Hepatocyte (in vitro differentiated cells): Measurements from ENCODE around the gene RNU5D-1. TPM values are rescaled to one million over a fixed set of nuclear protein-coding genes. Genes with fewer than 3 reads are reported as not detected.
"Not testable (repeated sequence)": the region's sequence is repeated elsewhere in the genome, so short reads cannot be mapped to it uniquely, and the experiment has no call there.

ENCODE experiments used
- DNase-seq: peaks from one replicate; pipeline ENCODE4 v3.0.0-alpha.2; 2016; ENCODE audit warnings: low spot score
- H2AFZ ChIP-seq: fragments of 200-600 bp; sonication (generic); 2 replicates; pipeline ENCODE4 v1.6.0; 2016; ENCODE audit warnings: antibody characterized with exemption, mild to moderate bottlenecking
- H3K27ac ChIP-seq: fragments of 200-600 bp; sonication (generic); 2 replicates; pipeline ENCODE4 v1.5.1; 2016; ENCODE audit warnings: mild to moderate bottlenecking
- H3K27me3 ChIP-seq: fragments of 200-600 bp; sonication (generic); 2 replicates; pipeline ENCODE4 v1.6.1; 2016
- H3K36me3 ChIP-seq: fragments of 200-600 bp; sonication (generic); replicated peaks from 2 replicates; pipeline ENCODE4 v1.5.1; 2016; ENCODE audit warnings: low read depth; ENCODE audit not compliant: insufficient read depth
- H3K4me1 ChIP-seq: fragments of 200-600 bp; sonication (generic); 2 replicates; pipeline ENCODE4 v1.5.1; 2016; ENCODE audit warnings: mild to moderate bottlenecking, moderate library complexity; ENCODE audit not compliant: insufficient read depth
- H3K4me2 ChIP-seq: fragments of 200-600 bp; sonication (generic); 2 replicates; pipeline ENCODE4 v1.6.0; 2016
- H3K4me3 ChIP-seq: fragments of 200-600 bp; sonication (generic); 2 replicates; pipeline ENCODE4 v1.5.1; 2016; ENCODE audit warnings: mild to moderate bottlenecking
- H3K79me2 ChIP-seq: fragments of 200-600 bp; sonication (generic); 2 replicates; pipeline ENCODE4 v1.6.0; 2017; ENCODE audit warnings: mild to moderate bottlenecking
- H3K9me2 ChIP-seq: fragments of 200-600 bp; sonication (generic); replicated peaks from 2 replicates; pipeline ENCODE4 v1.6.0; 2017; ENCODE audit warnings: mild to moderate bottlenecking; ENCODE audit not compliant: insufficient read depth
- H3K9me3 ChIP-seq: fragments of 200-600 bp; sonication (generic); 2 replicates; pipeline ENCODE4 v1.5.1; 2016; ENCODE audit warnings: low read depth, mild to moderate bottlenecking
- H4K20me1 ChIP-seq: fragments of 200-600 bp; sonication (generic); 2 replicates; pipeline ENCODE4 v1.6.0; 2016; ENCODE audit warnings: mild to moderate bottlenecking; ENCODE audit not compliant: insufficient read depth, poor library complexity, severe bottlenecking
- EZH2 ChIP-seq: fragments of 200-600 bp; sonication (generic); IDR thresholded peaks from 2 replicates; pipeline ENCODE4 v1.6.1; 2016; ENCODE audit warnings: antibody characterized with exemption, mild to moderate bottlenecking, borderline replicate concordance
- EZH2phosphoT487 ChIP-seq: fragments of 200-600 bp; sonication (generic); IDR thresholded peaks from one replicate; pipeline ENCODE4 v1.6.1; 2018; ENCODE audit warnings: antibody characterized with exemption, mild to moderate bottlenecking, low read depth, moderate library complexity; ENCODE audit not compliant: unreplicated experiment, severe bottlenecking
- WGBS: methylation state at CpG from one replicate; pipeline ENCODE4 v1.1.6; 2016; ENCODE audit warnings: low lambda C conversion rate; ENCODE audit errors: missing lambda C conversion rate; 5-methylcytosine and 5-hydroxymethylcytosine counted together
- polyA plus RNA-seq: library from polyadenylated mRNA; unstranded; fragments of >200 nt; fragmentation: Nextera tagmentation; extraction: Ambion mirVana; gene quantifications from 2 replicates; pipeline ENCODE4 v1.2.1, GENCODE V29; 2016
- total RNA-seq: library from RNA; depleted of rRNA; stranded (reverse); fragments of >200 nt; gene quantifications from 2 replicates; pipeline ENCODE4 v1.2.3, GENCODE V29; 2014
- TF ChIP-seq, protein P1 (sequence below): fragments of 200-600 bp; sonication (generic); IDR thresholded peaks from 2 replicates; pipeline ENCODE4 v1.5.1; 2016; ENCODE audit warnings: antibody characterized with exemption, mild to moderate bottlenecking; ENCODE audit not compliant: poor library complexity

RNU5D-1 gene
- total and polyA plus RNA-seq, 2 experiments from 2014 or later: not detected

DNA sequence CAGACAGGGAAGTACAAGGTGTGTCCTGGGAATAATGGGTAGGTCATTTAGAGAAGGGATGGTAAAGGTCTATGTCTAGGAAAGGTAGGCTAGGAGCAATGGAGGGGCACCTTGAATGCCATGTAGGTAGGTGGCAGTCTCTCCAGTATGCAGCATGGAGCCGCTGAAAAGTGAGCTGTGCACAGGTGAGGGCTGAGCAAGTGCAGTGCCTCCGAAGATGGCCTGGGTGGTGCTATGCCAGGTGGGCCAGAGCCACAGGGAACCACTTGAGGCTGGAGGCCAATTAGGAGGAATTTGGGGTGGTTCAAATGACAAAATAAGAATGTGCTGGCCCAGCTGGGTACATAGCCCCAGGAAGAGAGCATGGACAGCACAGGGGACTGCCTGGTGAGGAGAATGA is 25.0 kb downstream of the RNU5D-1 start:
- WGBS: 95% methylated on average over 2 of the region's 2 CpGs
- no peak overlapping the region for H3K4me2 ChIP-seq
- no peaks in the 10 kb centered on the region for H3K9me2 ChIP-seq
- H3K27me3 ChIP-seq: no peaks in the 10 kb centered on the region
- no peaks in the 10 kb centered on the region for H3K79me2 ChIP-seq
- H3K27ac ChIP-seq: no peak overlapping the region
- H3K9me3 ChIP-seq: no peaks in the 10 kb centered on the region
- no peaks in the 10 kb centered on the region for H4K20me1 ChIP-seq
- H3K4me3 ChIP-seq: no peak overlapping the region
- DNase-seq: no peak
- H2AFZ ChIP-seq: no peak overlapping the region
- H3K36me3 ChIP-seq: no peaks in the 10 kb centered on the region
- peaks cover under 1% of the 10 kb centered on the region for H3K4me1 ChIP-seq
- TF ChIP-seq EZH2phosphoT487 (no peak), EZH2 (no peak)
- TF ChIP-seq, protein P1, sequence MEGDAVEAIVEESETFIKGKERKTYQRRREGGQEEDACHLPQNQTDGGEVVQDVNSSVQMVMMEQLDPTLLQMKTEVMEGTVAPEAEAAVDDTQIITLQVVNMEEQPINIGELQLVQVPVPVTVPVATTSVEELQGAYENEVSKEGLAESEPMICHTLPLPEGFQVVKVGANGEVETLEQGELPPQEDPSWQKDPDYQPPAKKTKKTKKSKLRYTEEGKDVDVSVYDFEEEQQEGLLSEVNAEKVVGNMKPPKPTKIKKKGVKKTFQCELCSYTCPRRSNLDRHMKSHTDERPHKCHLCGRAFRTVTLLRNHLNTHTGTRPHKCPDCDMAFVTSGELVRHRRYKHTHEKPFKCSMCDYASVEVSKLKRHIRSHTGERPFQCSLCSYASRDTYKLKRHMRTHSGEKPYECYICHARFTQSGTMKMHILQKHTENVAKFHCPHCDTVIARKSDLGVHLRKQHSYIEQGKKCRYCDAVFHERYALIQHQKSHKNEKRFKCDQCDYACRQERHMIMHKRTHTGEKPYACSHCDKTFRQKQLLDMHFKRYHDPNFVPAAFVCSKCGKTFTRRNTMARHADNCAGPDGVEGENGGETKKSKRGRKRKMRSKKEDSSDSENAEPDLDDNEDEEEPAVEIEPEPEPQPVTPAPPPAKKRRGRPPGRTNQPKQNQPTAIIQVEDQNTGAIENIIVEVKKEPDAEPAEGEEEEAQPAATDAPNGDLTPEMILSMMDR: no peak

GRCh38 chr1:44705470-44705869 is 25.5 kb downstream of the RNU5D-1 start:
- Histone ChIP-seq H3K4me1 (peaks cover 4% of the 10 kb centered on the region), H3K79me2 (no peaks in the 10 kb centered on the region), H3K27ac (no peak overlapping the region), H3K9me3 (no peaks in the 10 kb centered on the region), H2AFZ (no peak overlapping the region), H3K4me2 (no peak overlapping the region), H4K20me1 (no peaks in the 10 kb centered on the region), H3K36me3 (no peaks in the 10 kb centered on the region), H3K9me2 (no peaks in the 10 kb centered on the region), H3K27me3 (no peaks in the 10 kb centered on the region), H3K4me3 (no peak overlapping the region)
- WGBS: 92% methylated on average over 6 of the region's 6 CpGs
- TF ChIP-seq, protein P1: no peak
- no peak for TF ChIP-seq EZH2
- TF ChIP-seq EZH2phosphoT487: no peak
- DNase-seq: no peak

DNA sequence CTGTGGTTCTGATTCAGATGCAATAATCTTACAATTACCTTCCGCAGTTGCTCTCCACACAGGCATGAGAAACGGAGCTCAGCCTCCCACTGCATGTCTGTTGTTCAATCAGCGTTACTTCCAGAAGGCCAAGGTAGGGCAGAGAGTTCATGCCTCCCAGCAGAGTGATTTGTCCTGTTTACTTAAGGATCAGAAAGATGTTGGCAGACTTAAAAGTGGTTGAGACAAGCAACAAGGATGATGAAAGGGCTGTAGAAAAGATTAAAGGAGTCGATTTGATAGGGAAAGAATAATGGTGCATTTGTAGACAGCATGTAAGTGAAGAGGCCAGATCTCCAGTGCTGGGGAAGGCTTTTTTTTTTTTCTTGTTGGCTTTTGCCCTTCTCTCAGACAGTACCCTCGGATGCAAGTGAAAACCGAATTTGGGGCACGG is 29.8 kb downstream of the RNU5D-1 start:
- Histone ChIP-seq H4K20me1 (no peaks in the 10 kb centered on the region), H3K4me3 (no peak overlapping the region), H3K9me2 (no peaks in the 10 kb centered on the region), H3K9me3 (no peaks in the 10 kb centered on the region), H3K4me2 (no peak overlapping the region), H2AFZ (no peak overlapping the region), H3K27me3 (no peaks in the 10 kb centered on the region), H3K79me2 (no peaks in the 10 kb centered on the region), H3K27ac (no peak overlapping the region), H3K36me3 (no peaks in the 10 kb centered on the region), H3K4me1 (peaks cover 4% of the 10 kb centered on the region)
- peak; percentile 36 for DNase-seq
- TF ChIP-seq, protein P1: no peak
- TF ChIP-seq EZH2phosphoT487: no peak
- no peak for TF ChIP-seq EZH2
- 38% methylated on average over 7 of the region's 7 CpGs for WGBS

DNA sequence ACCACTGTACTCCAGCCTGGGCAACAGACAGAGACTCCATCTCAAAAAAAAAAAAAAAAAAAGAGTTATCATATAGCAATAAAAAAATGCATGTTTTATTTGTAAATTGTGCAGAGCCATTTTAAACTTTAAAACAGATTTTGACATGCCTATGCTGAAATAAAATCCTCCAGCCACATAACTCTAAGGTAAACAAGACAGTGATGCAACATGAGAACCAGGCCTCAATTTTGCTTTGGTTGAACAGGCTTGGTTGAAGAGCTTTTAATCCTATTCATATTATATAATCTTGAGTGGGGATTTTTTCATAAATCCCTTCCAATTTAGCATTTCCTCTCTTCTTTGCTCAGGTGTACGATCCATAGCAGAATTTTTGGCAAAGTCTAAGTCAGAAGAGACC is 30.4 kb downstream of the RNU5D-1 start:
- Histone ChIP-seq H3K36me3 (no peaks in the 10 kb centered on the region), H3K79me2 (no peaks in the 10 kb centered on the region), H3K4me3 (no peak overlapping the region), H4K20me1 (no peaks in the 10 kb centered on the region), H3K4me2 (no peak overlapping the region), H3K9me2 (no peaks in the 10 kb centered on the region), H3K27me3 (no peaks in the 10 kb centered on the region), H3K9me3 (no peaks in the 10 kb centered on the region), H3K4me1 (peaks cover 4% of the 10 kb centered on the region), H3K27ac (no peak overlapping the region), H2AFZ (no peak overlapping the region)
- 59% methylated on average over 1 of the region's 1 CpG for WGBS
- no peak for TF ChIP-seq EZH2
- TF ChIP-seq, protein P1: no peak
- DNase-seq: no peak

GRCh38 chr1:44699375-44699774 is 31.6 kb downstream of the RNU5D-1 start:
- H3K79me2 ChIP-seq, H3K9me3 ChIP-seq, H3K36me3 ChIP-seq, H3K27me3 ChIP-seq, H3K4me2 ChIP-seq, H3K4me3 ChIP-seq, H3K27ac ChIP-seq, H2AFZ ChIP-seq, H3K9me2 ChIP-seq, DNase-seq, H3K4me1 ChIP-seq, H4K20me1 ChIP-seq: not testable (repeated sequence)
- 93% methylated on average over 9 of the region's 9 CpGs for WGBS
